IMR-90 (cell line): Measurements from ENCODE around the gene PDK1. TPM values are rescaled to one million over a fixed set of nuclear protein-coding genes. Genes with fewer than 3 reads are reported as not detected.

Experiments used
- ATAC-seq: fragments of 200-7000 bp; cut with Tn5 transposase; 2 replicates; pipeline ENCODE4 v1.9.1; 2020; ENCODE audit warnings: low read depth, mild to moderate bottlenecking, moderate library complexity
- BruUV-seq: library from RNA; stranded (reverse); fragments of 400-500 nt; replicated peaks from 2 replicates; lab custom pipeline; 2021; lab: Mats Ljungman, UMichigan
- CTCF ChIA-PET: fragments of 300-600 bp; formaldehyde crosslinking; extraction: SDS; loops from one replicate; lab custom pipeline; 2021; ENCODE audit warnings: antibody characterized with exemption; lab: Yijun Ruan, JAX
- POLR2A ChIA-PET: fragments of 300-600 bp; sonication (Branson Sonifier 250); formaldehyde crosslinking; loops from one replicate; lab custom pipeline; 2022; ENCODE audit warnings: antibody characterized with exemption; ENCODE audit not compliant: unreplicated experiment; lab: Charles Lee
- DNase-seq: peaks from one replicate; pipeline ENCODE4 v3.0.0; 2013
- H2AFZ ChIP-seq: replicated peaks from 2 replicates; pipeline ENCODE3; 2013; ENCODE audit warnings: low read length, mild to moderate bottlenecking; ENCODE audit not compliant: poor library complexity
- H2AK5ac ChIP-seq: 2 replicates; pipeline ENCODE4 v1.6.1; 2013; ENCODE audit warnings: low read depth, low read length, inconsistent platforms
- H2AK9ac ChIP-seq: replicated peaks from 2 replicates; pipeline ENCODE3; 2013; ENCODE audit warnings: mild to moderate bottlenecking, low read depth, low read length, moderate library complexity; ENCODE audit not compliant: poor library complexity
- H2BK120ac ChIP-seq: 2 replicates; pipeline ENCODE4 v1.6.1; 2013; ENCODE audit warnings: low read depth, low read length, inconsistent platforms
- H2BK15ac ChIP-seq: 3 replicates; pipeline ENCODE4 v1.6.1; 2013; ENCODE audit warnings: low read depth, low read length, inconsistent platforms
- H2BK20ac ChIP-seq: 2 replicates; pipeline ENCODE4 v1.6.1; 2013; ENCODE audit warnings: low read depth, mild to moderate bottlenecking, inconsistent platforms, low read length, moderate library complexity
- H2BK5ac ChIP-seq: 2 replicates; pipeline ENCODE4 v1.6.1; 2013; ENCODE audit warnings: mild to moderate bottlenecking, low read depth, low read length, inconsistent platforms; ENCODE audit not compliant: poor library complexity, severe bottlenecking
- H3K14ac ChIP-seq: replicated peaks from 2 replicates; pipeline ENCODE4 v1.6.1; 2013; ENCODE audit warnings: low read depth, low read length, inconsistent platforms
- H3K18ac ChIP-seq: 2 replicates; pipeline ENCODE4 v1.6.1; 2013; ENCODE audit warnings: low read depth, low read length, control low read depth
- H3K23ac ChIP-seq: 2 replicates; pipeline ENCODE4 v1.6.1; 2013; ENCODE audit warnings: low read depth, low read length, inconsistent platforms
- H3K27ac ChIP-seq: 2 replicates; pipeline ENCODE4 v1.5.1; 2013; ENCODE audit warnings: mild to moderate bottlenecking, control low read depth, low read length; ENCODE audit not compliant: insufficient read depth
- H3K27me3 ChIP-seq: 2 replicates; pipeline ENCODE4 v1.6.1; 2013; ENCODE audit warnings: low read length; ENCODE audit not compliant: control insufficient read depth, insufficient read depth
- H3K36me3 ChIP-seq: 2 replicates; pipeline ENCODE4 v1.6.1; 2013; ENCODE audit warnings: low read length, mixed read lengths; ENCODE audit not compliant: control insufficient read depth, insufficient read depth
- H3K4ac ChIP-seq: 2 replicates; pipeline ENCODE4 v1.6.1; 2013; ENCODE audit warnings: low read depth, low read length, inconsistent platforms
- H3K4me1 ChIP-seq: 2 replicates; pipeline ENCODE4 v1.6.1; 2013; ENCODE audit warnings: low read length, mixed read lengths; ENCODE audit not compliant: control insufficient read depth, insufficient read depth
- H3K4me2 ChIP-seq: 2 replicates; pipeline ENCODE4 v1.6.1; 2013; ENCODE audit warnings: low read depth, mild to moderate bottlenecking, control low read depth, low read length, moderate library complexity
- H3K4me3 ChIP-seq: 2 replicates; pipeline ENCODE4 v1.5.1; 2013; ENCODE audit warnings: low read depth, mild to moderate bottlenecking, control low read depth, low read length, moderate library complexity; ENCODE audit not compliant: insufficient read depth
- H3K56ac ChIP-seq: 2 replicates; pipeline ENCODE4 v1.6.1; 2013; ENCODE audit warnings: low read length, inconsistent platforms; ENCODE audit not compliant: insufficient read depth; ENCODE audit errors: extremely low read depth
- H3K79me1 ChIP-seq, 2 experiments: 2 replicates each; pipeline ENCODE4 v1.6.1; 2013; ENCODE audit warnings: low read length in 2 of 2, inconsistent platforms in 1 of 2, low read depth in 1 of 2
- H3K9ac ChIP-seq: 2 replicates; pipeline ENCODE4 v1.6.1; 2013; ENCODE audit warnings: low read depth, low read length, control low read depth
- H3K9me1 ChIP-seq: 2 replicates; pipeline ENCODE4 v1.6.1; 2013; ENCODE audit warnings: low read length, inconsistent platforms; ENCODE audit not compliant: insufficient read depth
- H3K9me3 ChIP-seq: 2 replicates; pipeline ENCODE4 v1.6.1; 2013; ENCODE audit warnings: low read length; ENCODE audit not compliant: control insufficient read depth, insufficient read depth
- H4K20me1 ChIP-seq: 2 replicates; pipeline ENCODE4 v1.6.1; 2013; ENCODE audit warnings: low read length, inconsistent platforms; ENCODE audit not compliant: insufficient read depth
- H4K5ac ChIP-seq: 2 replicates; pipeline ENCODE4 v1.6.1; 2013; ENCODE audit warnings: mild to moderate bottlenecking, low read depth, low read length, control low read depth
- H4K8ac ChIP-seq, 2 experiments: 2 replicates each; pipeline ENCODE4 v1.6.1; 2013; ENCODE audit warnings: low read depth in 2 of 2, low read length in 2 of 2, control low read depth in 1 of 2, inconsistent platforms in 1 of 2
- H4K91ac ChIP-seq: 2 replicates; pipeline ENCODE4 v1.6.1; 2013; ENCODE audit warnings: low read depth, low read length, inconsistent platforms; ENCODE audit not compliant: insufficient read depth
- BHLHE40 ChIP-seq: fragments of 150-350 bp; IDR thresholded peaks from 2 replicates; pipeline ENCODE4 v1.6.1; 2016; ENCODE audit warnings: mild to moderate bottlenecking, low read depth, low read length
- CEBPB ChIP-seq: IDR thresholded peaks from 2 replicates; pipeline ENCODE4 v1.6.1; 2012; ENCODE audit warnings: low read depth, low read length, improper control_type of control experiment
- CHD1 ChIP-seq: IDR thresholded peaks from 2 replicates; pipeline ENCODE4 v1.6.1; 2012; ENCODE audit warnings: low read depth, low read length, improper control_type of control experiment
- MAZ ChIP-seq: IDR thresholded peaks from 2 replicates; pipeline ENCODE4 v1.6.1; 2012; ENCODE audit warnings: low read depth, mild to moderate bottlenecking, low read length, improper control_type of control experiment, moderate library complexity, borderline replicate concordance
- MXI1 ChIP-seq: IDR thresholded peaks from 2 replicates; pipeline ENCODE4 v1.6.1; 2012; ENCODE audit warnings: low read depth, mild to moderate bottlenecking, low read length, moderate library complexity, borderline replicate concordance
- POLR2A ChIP-seq: IDR thresholded peaks from 2 replicates; pipeline ENCODE4 v1.6.1; 2012; ENCODE audit warnings: mild to moderate bottlenecking, low read depth, low read length
- RAD21 ChIP-seq: IDR thresholded peaks from 2 replicates; pipeline ENCODE4 v1.6.1; 2012; ENCODE audit warnings: low read length, improper control_type of control experiment
- RCOR1 ChIP-seq: IDR thresholded peaks from 2 replicates; pipeline ENCODE4 v1.6.1; 2012; ENCODE audit warnings: mild to moderate bottlenecking, low read length, improper control_type of control experiment; ENCODE audit not compliant: insufficient replicate concordance
- RFX5 ChIP-seq: IDR thresholded peaks from 2 replicates; pipeline ENCODE4 v1.8.0; 2012; ENCODE audit warnings: low read depth, mild to moderate bottlenecking, low read length, moderate library complexity
- WGBS, 2 experiments: methylation state at CpG; one replicate each; pipeline versions ENCODE4 v1.1.5 to v1.1.7; 2013; ENCODE audit warnings: missing lambda C conversion rate in 2 of 2; ENCODE audit not compliant: insufficient read length in 1 of 2; ENCODE audit errors: extremely low coverage in 2 of 2; 5-methylcytosine and 5-hydroxymethylcytosine counted together
- dilution Hi-C: fragments of 300-500 bp; cut with HindIII; formaldehyde crosslinking; loops from one replicate; pipeline ENCODE4 v1.14.3; 2018; ENCODE audit warnings: low sequenced_read_pairs; ENCODE audit not compliant: unreplicated experiment
- in situ Hi-C: fragments of 300-500 bp; cut with MboI; formaldehyde crosslinking; loops from 3 replicates; pipeline ENCODE4 v1.14.3; 2019; ENCODE audit warnings: low sequenced_read_pairs, inconsistent platforms, mixed read lengths
- intact Hi-C: fragments of 100-400 bp; cut with micrococcal nuclease; formaldehyde crosslinking; loops from 2 replicates; pipeline ENCODE4 v1.10.0; 2022
- polyA plus RNA-seq, 3 experiments: library from polyadenylated mRNA; depleted of rRNA; stranded (reverse); fragments of >200 nt; gene quantifications; 2 replicates each; pipeline ENCODE4 v1.2.3, GENCODE V29; 2012; ENCODE audit warnings: low replicate concordance in 1 of 3
- total RNA-seq: library from RNA; depleted of rRNA; stranded (reverse); fragments of >200 nt; gene quantifications from 2 replicates; pipeline ENCODE4 v1.2.3, GENCODE V29; 2012
- TF ChIP-seq, protein P1 (sequence below): fragments of 150-350 bp; IDR thresholded peaks from 2 replicates; pipeline ENCODE4 v1.6.1; 2017; ENCODE audit warnings: mild to moderate bottlenecking, antibody characterized with exemption, low read length, low read depth
- TF ChIP-seq, protein P2 (sequence below): conservative IDR thresholded peaks from 2 replicates; pipeline ENCODE4 v1.5.1; 2012; ENCODE audit warnings: mild to moderate bottlenecking, low read depth, low read length, improper control_type of control experiment

The PDK1 gene
- total and polyA plus RNA-seq, 2 of the 4 experiments (the other 2 are of a cell fraction): 38.1 to 85.9 TPM

DNA sequence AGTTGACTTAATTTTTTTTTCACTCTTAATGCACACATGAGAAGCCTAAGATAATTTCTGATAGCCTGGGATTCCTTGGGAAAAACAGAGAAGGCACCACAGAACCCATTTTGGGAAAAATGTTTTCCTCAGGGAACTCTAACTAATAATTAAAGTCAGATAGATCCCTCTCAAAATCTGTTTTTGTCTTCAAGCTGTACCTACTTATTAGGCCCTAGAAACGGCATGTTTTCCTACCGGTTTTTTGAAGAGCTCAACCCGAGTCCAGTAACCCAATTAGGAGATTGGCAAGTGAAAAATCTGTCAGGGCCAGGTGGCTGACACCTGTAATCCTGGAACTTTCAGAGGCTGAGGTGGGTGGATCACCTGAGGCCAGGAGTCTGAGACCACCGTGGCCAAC, 16.1 kb upstream of the PDK1 start:
- in situ Hi-C loops: no loop called here
- intact Hi-C loops: no loop called here
- peak overlapping the region; percentile 83; the same call in 1 of the 2 replicates for H4K5ac ChIP-seq
- peak overlapping the region; percentile 76 for H2BK5ac ChIP-seq
- H2BK15ac ChIP-seq: 0 out of 3 replicates have a peak overlapping the region, but pooled peaks have one; percentile 35
- peak overlapping the region; percentile 28; the same call in 1 of the 2 replicates for H4K91ac ChIP-seq
- H4K8ac ChIP-seq: 0 out of 4 replicates have a peak overlapping the region, but pooled peaks of 1 of the 2 experiments have one; percentile 19
- WGBS, 2 experiments: no CpG with 5 or more reads among the region's 4 CpGs
- H3K23ac ChIP-seq: no peak overlapping the region
- H3K9ac ChIP-seq: no peak overlapping the region
- H3K27me3 ChIP-seq: no peaks in the 10 kb centered on the region
- H2BK120ac ChIP-seq: peak overlapping the region; percentile 52; the same call in 1 of the 2 replicates
- POLR2A ChIA-PET: no interaction called here
- TF ChIP-seq, protein P1, sequence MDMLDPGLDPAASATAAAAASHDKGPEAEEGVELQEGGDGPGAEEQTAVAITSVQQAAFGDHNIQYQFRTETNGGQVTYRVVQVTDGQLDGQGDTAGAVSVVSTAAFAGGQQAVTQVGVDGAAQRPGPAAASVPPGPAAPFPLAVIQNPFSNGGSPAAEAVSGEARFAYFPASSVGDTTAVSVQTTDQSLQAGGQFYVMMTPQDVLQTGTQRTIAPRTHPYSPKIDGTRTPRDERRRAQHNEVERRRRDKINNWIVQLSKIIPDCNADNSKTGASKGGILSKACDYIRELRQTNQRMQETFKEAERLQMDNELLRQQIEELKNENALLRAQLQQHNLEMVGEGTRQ: no peak
- TF ChIP-seq RCOR1 (no peak), CEBPB (no peak), RFX5 (no peak), MAZ (no peak), CHD1 (no peak), POLR2A (no peak), RAD21 (no peak), MXI1 (no peak), BHLHE40 (no peak)
- TF ChIP-seq, protein P2, sequence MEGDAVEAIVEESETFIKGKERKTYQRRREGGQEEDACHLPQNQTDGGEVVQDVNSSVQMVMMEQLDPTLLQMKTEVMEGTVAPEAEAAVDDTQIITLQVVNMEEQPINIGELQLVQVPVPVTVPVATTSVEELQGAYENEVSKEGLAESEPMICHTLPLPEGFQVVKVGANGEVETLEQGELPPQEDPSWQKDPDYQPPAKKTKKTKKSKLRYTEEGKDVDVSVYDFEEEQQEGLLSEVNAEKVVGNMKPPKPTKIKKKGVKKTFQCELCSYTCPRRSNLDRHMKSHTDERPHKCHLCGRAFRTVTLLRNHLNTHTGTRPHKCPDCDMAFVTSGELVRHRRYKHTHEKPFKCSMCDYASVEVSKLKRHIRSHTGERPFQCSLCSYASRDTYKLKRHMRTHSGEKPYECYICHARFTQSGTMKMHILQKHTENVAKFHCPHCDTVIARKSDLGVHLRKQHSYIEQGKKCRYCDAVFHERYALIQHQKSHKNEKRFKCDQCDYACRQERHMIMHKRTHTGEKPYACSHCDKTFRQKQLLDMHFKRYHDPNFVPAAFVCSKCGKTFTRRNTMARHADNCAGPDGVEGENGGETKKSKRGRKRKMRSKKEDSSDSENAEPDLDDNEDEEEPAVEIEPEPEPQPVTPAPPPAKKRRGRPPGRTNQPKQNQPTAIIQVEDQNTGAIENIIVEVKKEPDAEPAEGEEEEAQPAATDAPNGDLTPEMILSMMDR: no peak
- no peak overlapping the region for H2AFZ ChIP-seq
- no peak overlapping the region for H3K56ac ChIP-seq
- H3K4me2 ChIP-seq: no peak overlapping the region
- peak overlapping the region; percentile 63; the same call in 1 of the 2 replicates for H2BK20ac ChIP-seq
- H2AK5ac ChIP-seq: no peak overlapping the region
- no peaks in the 10 kb centered on the region for H3K9me1 ChIP-seq
- ATAC-seq: no peak
- H3K14ac ChIP-seq: 0 out of 2 replicates have a peak overlapping the region, but pooled peaks have one; percentile 44
- dilution Hi-C loops: no loop called here
- H3K27ac ChIP-seq: peak overlapping the region; percentile 20
- H3K4ac ChIP-seq: no peak overlapping the region
- no peak for DNase-seq
- peaks cover 1% of the 10 kb centered on the region; the same call in 1 of the 2 replicates for H3K4me1 ChIP-seq
- no peak overlapping the region for H3K4me3 ChIP-seq
- no peaks in the 10 kb centered on the region; a peak in 1 of 4 replicates for H3K79me1 ChIP-seq
- H4K20me1 ChIP-seq: no peaks in the 10 kb centered on the region
- H3K18ac ChIP-seq: peak overlapping the region; percentile 65; the same call in 1 of the 2 replicates
- H2AK9ac ChIP-seq: no peak overlapping the region
- H3K36me3 ChIP-seq: no peaks in the 10 kb centered on the region
- BruUV-seq: no TSS peak
- peaks cover 8% of the 10 kb centered on the region for H3K9me3 ChIP-seq
- CTCF ChIA-PET: no interaction called here
